K562 treated with DMSO at 1 percent for 12 hours (cell line): ENCODE data around the gene NUDCD2. TPM values are rescaled to one million over a fixed set of nuclear protein-coding genes. Genes with fewer than 3 reads are reported as not detected.

ENCODE experiments used
- total RNA-seq: library from RNA; unstranded; fragments of 300-600 nt; gene quantifications from 2 replicates; pipeline ENCODE4 v1.2.3, GENCODE V29; 2022; ENCODE audit not compliant: insufficient read depth

NUDCD2 gene, protein sequence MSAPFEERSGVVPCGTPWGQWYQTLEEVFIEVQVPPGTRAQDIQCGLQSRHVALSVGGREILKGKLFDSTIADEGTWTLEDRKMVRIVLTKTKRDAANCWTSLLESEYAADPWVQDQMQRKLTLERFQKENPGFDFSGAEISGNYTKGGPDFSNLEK
- total RNA-seq: 19.9 and 28.4 TPM in 2 replicates

DNA sequence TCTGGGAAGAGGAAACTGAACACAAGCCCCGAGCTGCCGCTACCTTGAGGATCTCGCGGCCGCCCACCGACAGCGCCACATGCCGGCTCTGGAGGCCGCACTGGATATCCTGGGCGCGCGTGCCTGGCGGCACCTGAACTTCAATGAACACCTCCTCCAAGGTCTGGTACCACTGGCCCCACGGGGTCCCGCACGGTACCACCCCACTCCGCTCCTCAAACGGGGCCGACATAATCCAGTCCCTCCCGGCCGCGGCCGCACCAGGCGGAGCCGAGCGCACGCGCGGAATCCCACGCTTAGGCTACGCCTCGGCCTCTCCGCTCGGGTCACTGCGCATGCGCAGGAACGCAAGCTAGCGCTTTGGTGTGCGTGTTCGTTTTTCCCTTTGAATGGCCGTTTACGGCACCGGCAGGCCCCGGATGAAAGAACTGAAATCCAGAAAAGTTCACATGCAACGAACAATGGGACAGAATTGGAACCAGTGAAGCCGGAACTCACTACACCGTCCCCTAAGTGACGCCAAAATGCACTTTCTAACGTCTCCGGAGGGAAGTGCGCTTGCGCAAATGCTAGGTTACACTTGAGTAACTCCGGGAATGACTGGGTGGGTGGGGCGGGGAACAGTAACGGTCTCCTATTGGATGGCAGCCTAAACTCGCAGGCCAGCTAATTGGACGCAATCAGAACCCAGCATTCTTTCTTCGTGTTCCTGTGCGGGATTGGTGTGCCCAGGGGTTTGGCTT, at the start of gene NUDCD2:
TSS of gene NUDCD2 (minus strand) at position 284 of the 743 bp plus-strand sequence. CDS start at position 232, 52 bp downstream.

DNA sequence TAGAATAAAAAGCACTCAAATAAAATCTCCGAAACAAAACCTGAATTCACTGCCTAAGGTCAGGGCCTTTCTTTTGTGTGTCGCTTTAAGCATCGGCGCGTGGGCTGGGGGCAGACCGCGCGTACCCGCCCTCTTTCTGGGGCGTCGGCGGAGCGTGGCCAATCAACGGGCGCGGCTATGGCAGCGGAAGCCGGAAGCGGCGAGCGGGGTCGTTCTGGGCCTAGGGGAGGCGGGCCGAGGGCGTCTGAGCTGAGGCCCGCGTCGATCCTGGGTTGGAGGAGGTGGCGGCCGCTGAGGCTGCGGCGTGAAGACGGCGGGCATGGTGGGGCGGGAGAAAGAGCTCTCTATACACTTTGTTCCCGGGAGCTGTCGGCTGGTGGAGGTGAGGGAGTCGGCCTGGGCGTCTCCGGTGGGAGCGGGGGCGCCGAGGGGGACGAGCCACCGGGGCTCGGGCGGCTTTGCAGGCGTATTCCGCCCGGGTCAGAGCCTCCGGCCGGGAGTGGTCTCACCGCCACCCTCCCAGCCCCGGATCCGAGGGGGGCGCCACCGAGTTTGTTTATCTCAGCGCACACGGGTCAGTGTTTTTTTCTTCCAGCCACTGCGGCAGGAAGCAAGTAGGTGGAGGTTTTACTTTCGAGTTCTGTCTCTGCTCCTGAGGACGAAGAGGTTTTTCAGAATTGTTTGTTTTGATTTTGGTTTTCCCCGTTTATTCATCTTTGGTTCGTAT, 45.6 kb upstream of the NUDCD2 start, which contains the start of gene MAT2B:
TSS of gene MAT2B (plus strand) at position 252 of the 727 bp plus-strand sequence. CDS start at position 320, 68 bp downstream.

DNA sequence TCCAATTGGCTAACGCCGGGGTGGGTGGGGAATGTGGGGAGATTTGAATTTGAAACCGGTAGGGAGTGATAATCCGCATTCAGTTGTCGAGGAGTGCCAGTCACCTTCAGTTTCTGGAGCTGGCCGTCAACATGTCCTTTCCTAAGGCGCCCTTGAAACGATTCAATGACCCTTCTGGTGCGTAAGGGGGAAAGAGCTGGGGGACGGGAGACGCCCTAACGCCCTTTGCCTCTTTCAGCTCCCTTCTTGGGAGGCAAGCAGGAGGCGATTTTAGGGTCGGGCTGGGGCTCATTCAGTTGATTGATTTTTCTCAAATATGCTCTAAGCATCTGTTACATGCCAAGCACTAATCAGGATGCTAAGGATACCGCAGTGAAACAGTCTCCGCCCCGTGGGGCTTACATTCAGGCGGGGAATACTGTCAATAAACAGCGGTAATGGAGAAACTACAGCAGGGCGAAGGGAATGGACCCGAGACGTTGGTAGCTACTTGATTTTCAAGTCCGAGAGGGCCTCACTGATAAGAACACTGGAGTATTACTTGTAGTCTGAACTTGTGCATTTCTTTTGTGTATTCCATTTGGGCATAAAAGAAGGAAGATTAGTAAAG, 765 bp upstream of the NUDCD2 start, which contains the start of gene HMMR:
TSS of gene HMMR (plus strand) at position 71 of the 610 bp plus-strand sequence. CDS start at position 132, 61 bp downstream.

DNA sequence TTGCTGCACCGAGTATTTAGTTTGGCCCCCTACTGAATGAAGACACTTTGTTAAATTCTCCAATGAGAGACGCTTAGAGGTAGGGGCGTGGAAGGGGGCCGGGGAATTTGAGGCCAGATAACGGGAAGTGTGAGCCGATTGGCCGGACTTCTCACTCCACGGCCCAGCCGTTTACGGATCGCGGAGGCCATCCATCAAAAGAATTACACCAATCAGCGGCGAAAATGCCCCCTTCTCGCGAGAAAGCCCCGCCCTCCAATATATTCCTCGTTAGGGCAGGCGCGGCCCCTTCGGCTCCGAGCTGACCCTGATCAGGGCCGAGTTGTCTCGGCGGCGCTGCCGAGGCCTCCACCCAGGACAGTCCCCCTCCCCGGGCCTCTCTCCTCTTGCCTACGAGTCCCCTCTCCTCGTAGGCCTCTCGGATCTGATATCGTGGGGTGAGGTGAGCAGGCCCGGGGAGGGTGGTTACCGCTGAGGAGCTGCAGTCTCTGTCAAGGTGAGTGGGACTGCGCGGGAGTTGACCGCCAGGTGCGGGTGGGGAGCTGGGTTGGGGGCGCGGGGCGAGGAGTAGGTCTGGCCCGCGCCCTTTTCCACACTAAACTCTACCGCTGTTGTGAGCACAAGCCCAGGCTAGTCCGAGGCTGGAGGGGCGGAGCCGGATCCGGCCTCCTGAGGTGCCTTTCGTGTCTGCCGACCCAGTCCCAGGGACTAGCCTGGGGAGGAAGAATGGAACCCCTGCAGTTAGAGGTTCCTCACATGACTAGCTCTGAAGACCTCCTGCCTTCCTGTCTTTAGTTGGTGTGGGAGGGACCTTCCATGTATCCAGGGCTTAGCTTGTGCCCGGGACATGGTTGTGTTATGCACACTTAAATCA, 22.4 kb downstream of the NUDCD2 start, which contains the start of gene CCNG1:
TSS of gene CCNG1 (plus strand) at position 287 of the 874 bp plus-strand sequence. CDS start 1,662 bp downstream, outside the sequence.

Other genes starting within 250 kb of the NUDCD2 start
- gene CCNG1, start 22.5 kb downstream of the NUDCD2 start, total RNA-seq: 127 and 213 TPM in 2 replicates
- 21.8 and 46.7 TPM in 2 replicates for gene HMMR, start 530 bp upstream of the NUDCD2 start, total RNA-seq
- 22.2 and 41.6 TPM in 2 replicates for gene MAT2B, start 45.5 kb upstream of the NUDCD2 start, total RNA-seq